Effector CD4-positive, alpha-beta T cell (primary cell): ENCODE data around the gene FAF2.
A peak's percentile ranks its signal among the peaks of the same experiment; 100 is the strongest.
"Not testable (repeated sequence)": the region's sequence is repeated elsewhere in the genome, so short reads cannot be mapped to it uniquely, and the experiment has no call there.

Experiments
- DNase-seq: peaks from one replicate; pipeline ENCODE4 v3.0.0-alpha.2; 2020
- total RNA-seq: gene quantifications from one replicate; lab custom pipeline; 2026; lab: John Stamatoyannopoulos, UW

FAF2 gene
- total RNA-seq, result 41.7 reads per million, percentile 64 among the genes with 10 or more reads in this experiment

GRCh38 chr5:176447978-176448608, at the start of gene FAF2:
Gene FAF2 (plus strand): TSS chr5:176448385. CDS start chr5:176448408, 23 bp downstream.
- DNase-seq, result peak; percentile 95

GRCh38 chr5:176400382-176401156, 47.6 kb upstream of the FAF2 start:
- DNase-seq, result no peak

- DNase-seq, result no peak
These were observed 46.6 kb upstream of the FAF2 start for GRCh38 chr5:176401281-176402205.

- DNase-seq, result no peak
These were observed 42.3 kb upstream of the FAF2 start for GRCh38 chr5:176405656-176406435.

- no peak for DNase-seq
These were observed 41.6 kb upstream of the FAF2 start for GRCh38 chr5:176406436-176407052.

GRCh38 chr5:176407456-176408251, 40.5 kb upstream of the FAF2 start:
- DNase-seq, result no peak

- not testable (repeated sequence) for DNase-seq
These were observed 40.0 kb upstream of the FAF2 start for GRCh38 chr5:176408252-176408573.

- DNase-seq, result no peak
These were observed 39.6 kb upstream of the FAF2 start for GRCh38 chr5:176408590-176408989.

- no peak for DNase-seq
These were observed 38.4 kb upstream of the FAF2 start for GRCh38 chr5:176409765-176410164.

- no peak for DNase-seq
These were observed 37.6 kb upstream of the FAF2 start for GRCh38 chr5:176410486-176411180.

GRCh38 chr5:176412517-176413254, 35.5 kb upstream of the FAF2 start:
- no peak for DNase-seq

GRCh38 chr5:176413255-176413565, 35.0 kb upstream of the FAF2 start:
- no peak for DNase-seq

GRCh38 chr5:176413709-176414191, 34.4 kb upstream of the FAF2 start:
- DNase-seq, result no peak

GRCh38 chr5:176414704-176415103, 33.5 kb upstream of the FAF2 start:
- DNase-seq, result no peak

GRCh38 chr5:176415240-176415951, 32.8 kb upstream of the FAF2 start:
- no peak for DNase-seq

GRCh38 chr5:176415952-176416924, 31.9 kb upstream of the FAF2 start, which contains the start of gene CLTB:
Gene CLTB (minus strand): TSS chr5:176416539. CDS start chr5:176416363, 176 bp downstream.
- DNase-seq, result peak; percentile 89

GRCh38 chr5:176416965-176417364, 31.2 kb upstream of the FAF2 start:
- no peak for DNase-seq

- no peak for DNase-seq
These were observed 29.9 kb upstream of the FAF2 start for GRCh38 chr5:176418251-176418650.
